NT2/D1 (cell line): ENCODE measurements around the gene IFI27L1.

Source experiments
- DNase-seq: peaks from one replicate; pipeline ENCODE4 v3.0.0-alpha.2; 2011; ENCODE audit warnings: low read depth, low spot score
- H3K27me3 ChIP-seq: 2 replicates; pipeline ENCODE4 v1.6.0; 2011; ENCODE audit warnings: mild to moderate bottlenecking; ENCODE audit not compliant: insufficient read length, insufficient read depth
- H3K36me3 ChIP-seq: 2 replicates; pipeline ENCODE4 v1.6.1; 2011; ENCODE audit warnings: mild to moderate bottlenecking, low read length, mixed read lengths; ENCODE audit not compliant: insufficient read depth, insufficient read length
- H3K4me1 ChIP-seq: 2 replicates; pipeline ENCODE4 v1.5.1; 2011; ENCODE audit not compliant: insufficient read depth, insufficient read length
- H3K4me3 ChIP-seq: 2 replicates; pipeline ENCODE4 v1.5.1; 2011; ENCODE audit warnings: low read depth; ENCODE audit not compliant: insufficient read length
- H3K9ac ChIP-seq: 2 replicates; pipeline ENCODE4 v1.6.0; 2011; ENCODE audit warnings: low read depth; ENCODE audit not compliant: insufficient read length
- H3K9me3 ChIP-seq: 2 replicates; pipeline ENCODE4 v1.5.1; 2011; ENCODE audit warnings: mild to moderate bottlenecking, low read length; ENCODE audit not compliant: insufficient read depth
- SUZ12 ChIP-seq: IDR thresholded peaks from 2 replicates; pipeline ENCODE4 v1.6.1; 2011; ENCODE audit not compliant: insufficient read length, insufficient read depth; ENCODE audit errors: extremely low read depth
- YY1 ChIP-seq: IDR thresholded peaks from 2 replicates; pipeline ENCODE4 v1.6.1; 2011; ENCODE audit not compliant: insufficient read length, insufficient read depth
- ZNF274 ChIP-seq: IDR thresholded peaks from 2 replicates; pipeline ENCODE4 v1.6.1; 2011; ENCODE audit warnings: mild to moderate bottlenecking, low read depth, low read length

IFI27L1 gene

GRCh38 chr14:94110552-94111181, 29.6 kb downstream of the IFI27L1 start, which contains the start of gene IFI27:
Gene IFI27, plus strand, starts transcription at chr14:94110736.
- TF ChIP-seq YY1 (no peak), ZNF274 (no peak), SUZ12 (no peak)
- Histone ChIP-seq H3K36me3 (no peaks in the 10 kb centered on the region), H3K4me1 (peaks cover 5% of the 10 kb centered on the region), H3K9me3 (no peaks in the 10 kb centered on the region), H3K9ac (no peak within 1 kb of the TSS), H3K27me3 (no peaks in the 10 kb centered on the region), H3K4me3 (no peak within 1 kb of the TSS)
- DNase-seq = no peak

- Histone ChIP-seq H3K36me3 (no peaks in the 10 kb centered on the region), H3K27me3 (no peaks in the 10 kb centered on the region), H3K9ac (no peak overlapping the region), H3K4me3 (no peak overlapping the region), H3K4me1 (peaks cover 5% of the 10 kb centered on the region), H3K9me3 (no peaks in the 10 kb centered on the region)
- TF ChIP-seq YY1 (no peak), SUZ12 (no peak), ZNF274 (no peak)
- no peak for DNase-seq
Measured at GRCh38 chr14:94111276-94112095, 30.4 kb downstream of the IFI27L1 start.

GRCh38 chr14:94112513-94113063, 31.5 kb downstream of the IFI27L1 start:
- DNase-seq = no peak
- H3K36me3 ChIP-seq = no peaks in the 10 kb centered on the region
- peaks cover 5% of the 10 kb centered on the region for H3K4me1 ChIP-seq
- H3K9ac ChIP-seq = no peak overlapping the region
- no peaks in the 10 kb centered on the region for H3K9me3 ChIP-seq
- H3K4me3 ChIP-seq = no peak overlapping the region
- TF ChIP-seq ZNF274 = no peak
- no peak for TF ChIP-seq SUZ12
- TF ChIP-seq YY1 = no peak
- no peaks in the 10 kb centered on the region for H3K27me3 ChIP-seq

GRCh38 chr14:94113073-94113472, 32.0 kb downstream of the IFI27L1 start:
- TF ChIP-seq YY1 (no peak), SUZ12 (no peak), ZNF274 (no peak)

GRCh38 chr14:94113490-94113889, 32.4 kb downstream of the IFI27L1 start:
- no peak overlapping the region for H3K9ac ChIP-seq
- no peak overlapping the region for H3K4me3 ChIP-seq
- no peaks in the 10 kb centered on the region for H3K27me3 ChIP-seq
- no peaks in the 10 kb centered on the region for H3K36me3 ChIP-seq
- DNase-seq = no peak
- peaks cover 5% of the 10 kb centered on the region for H3K4me1 ChIP-seq
- H3K9me3 ChIP-seq = no peaks in the 10 kb centered on the region
- no peak for TF ChIP-seq SUZ12
- no peak for TF ChIP-seq YY1
- TF ChIP-seq ZNF274 = no peak

More at GRCh38 chr14:94113073-94113472, 32.0 kb downstream of the IFI27L1 start:
- H3K9me3 ChIP-seq = no peaks in the 10 kb centered on the region
- DNase-seq = no peak
- no peaks in the 10 kb centered on the region for H3K36me3 ChIP-seq
- no peaks in the 10 kb centered on the region for H3K27me3 ChIP-seq
- H3K4me3 ChIP-seq = no peak overlapping the region
- no peak overlapping the region for H3K9ac ChIP-seq
- H3K4me1 ChIP-seq = peaks cover 5% of the 10 kb centered on the region

GRCh38 chr14:94113908-94114588, 32.9 kb downstream of the IFI27L1 start:
- no peaks in the 10 kb centered on the region for H3K36me3 ChIP-seq
- no peak overlapping the region for H3K9ac ChIP-seq
- no peak overlapping the region for H3K4me3 ChIP-seq
- H3K27me3 ChIP-seq = no peaks in the 10 kb centered on the region
- TF ChIP-seq SUZ12 (no peak), ZNF274 (no peak), YY1 (no peak)
- no peak for DNase-seq
- peaks cover 5% of the 10 kb centered on the region for H3K4me1 ChIP-seq
- H3K9me3 ChIP-seq = no peaks in the 10 kb centered on the region
